Trophoblast cell (in vitro differentiated cells and primary cell): ENCODE measurements around the gene GDPD5.
A peak's percentile ranks its signal among the peaks of the same experiment; 100 is the strongest.

Source experiments
- DNase-seq, 2 donors: peaks; one replicate each; pipeline ENCODE4 v3.0.0-alpha.2; 2016
- H2AFZ ChIP-seq: 2 replicates; pipeline ENCODE4 v1.6.1; 2013; ENCODE audit warnings: low read length, moderate library complexity, mild to moderate bottlenecking; ENCODE audit not compliant: insufficient read depth, poor library complexity
- H2AK5ac ChIP-seq: 2 replicates; pipeline ENCODE4 v1.6.1; 2013; ENCODE audit warnings: mild to moderate bottlenecking, low read length
- H2BK120ac ChIP-seq: 2 replicates; pipeline ENCODE4 v1.6.1; 2013; ENCODE audit warnings: low read length, mild to moderate bottlenecking, moderate library complexity; ENCODE audit not compliant: insufficient read depth, poor library complexity
- H2BK12ac ChIP-seq: 2 replicates; pipeline ENCODE4 v1.6.1; 2013; ENCODE audit warnings: mild to moderate bottlenecking, low read length, moderate library complexity
- H2BK5ac ChIP-seq: 2 replicates; pipeline ENCODE4 v1.6.1; 2013; ENCODE audit warnings: low read length, low read depth, moderate library complexity, mild to moderate bottlenecking; ENCODE audit not compliant: poor library complexity
- H3K14ac ChIP-seq: 2 replicates; pipeline ENCODE4 v1.6.1; 2013; ENCODE audit warnings: mild to moderate bottlenecking, low read length
- H3K18ac ChIP-seq: 2 replicates; pipeline ENCODE4 v1.6.1; 2013; ENCODE audit warnings: mild to moderate bottlenecking, low read length
- H3K23ac ChIP-seq: 2 replicates; pipeline ENCODE4 v1.6.1; 2013; ENCODE audit warnings: low read length
- H3K27ac ChIP-seq: 2 replicates; pipeline ENCODE4 v1.5.1; 2013; ENCODE audit warnings: low read depth, mild to moderate bottlenecking, inconsistent platforms, low read length, moderate library complexity
- H3K27me3 ChIP-seq: 2 replicates; pipeline ENCODE4 v1.6.1; 2013; ENCODE audit warnings: inconsistent platforms, mild to moderate bottlenecking, low read length, moderate library complexity; ENCODE audit not compliant: insufficient read depth
- H3K36me3 ChIP-seq, 2 experiments: 1 replicate in 1 of 2; 2 replicates in 1 of 2; pipeline ENCODE4 v1.6.1; 2013; ENCODE audit warnings: low read length in 2 of 2, mild to moderate bottlenecking in 2 of 2, moderate library complexity in 1 of 2; ENCODE audit not compliant: insufficient read depth in 2 of 2, control insufficient read depth in 1 of 2
- H3K4ac ChIP-seq: 2 replicates; pipeline ENCODE4 v1.6.1; 2013; ENCODE audit warnings: low read depth, mild to moderate bottlenecking, low read length, moderate library complexity
- H3K4me1 ChIP-seq, 2 experiments: 1 replicate in 1 of 2; 2 replicates in 1 of 2; pipeline ENCODE4 v1.6.1; 2013; ENCODE audit warnings: low read length in 2 of 2, mild to moderate bottlenecking in 2 of 2, moderate library complexity in 1 of 2; ENCODE audit not compliant: insufficient read depth in 2 of 2, control insufficient read depth in 1 of 2
- H3K4me2 ChIP-seq: 2 replicates; pipeline ENCODE4 v1.6.1; 2013; ENCODE audit warnings: inconsistent platforms, mild to moderate bottlenecking, low read length, moderate library complexity
- H3K4me3 ChIP-seq: 2 replicates; pipeline ENCODE4 v1.5.1; 2013; ENCODE audit warnings: mild to moderate bottlenecking, low read depth, low read length, inconsistent platforms
- H3K79me1 ChIP-seq: one replicate; pipeline ENCODE4 v1.6.1; 2013; ENCODE audit warnings: low read length
- H3K79me2 ChIP-seq: 2 replicates; pipeline ENCODE4 v1.6.1; 2013; ENCODE audit warnings: low read length, mild to moderate bottlenecking; ENCODE audit not compliant: control insufficient read depth, insufficient read depth, poor library complexity
- H3K9ac ChIP-seq: 2 replicates; pipeline ENCODE4 v1.6.1; 2013; ENCODE audit warnings: mild to moderate bottlenecking, low read length
- H3K9me3 ChIP-seq: 2 replicates; pipeline ENCODE4 v1.6.1; 2013; ENCODE audit warnings: low read depth, mild to moderate bottlenecking, control low read depth, inconsistent platforms, low read length; ENCODE audit not compliant: insufficient read depth
- H4K12ac ChIP-seq: 2 replicates; pipeline ENCODE4 v1.6.1; 2013; ENCODE audit warnings: low read depth, mild to moderate bottlenecking, low read length, moderate library complexity
- H4K8ac ChIP-seq: 2 replicates; pipeline ENCODE4 v1.6.1; 2013; ENCODE audit warnings: low read depth, mild to moderate bottlenecking, low read length, moderate library complexity
- H4K91ac ChIP-seq: one replicate; pipeline ENCODE4 v1.6.1; 2013; ENCODE audit warnings: low read depth, mild to moderate bottlenecking, low read length, moderate library complexity
- WGBS: extraction: QIAGEN DNeasy Blood & Tissue Kit; methylation state at CpG from one replicate; pipeline ENCODE4 v1.1.7; 2013; ENCODE audit warnings: missing lambda C conversion rate; ENCODE audit not compliant: insufficient read length, insufficient coverage; ENCODE audit errors: extremely low coverage; 5-methylcytosine and 5-hydroxymethylcytosine counted together

Gene GDPD5

DNA sequence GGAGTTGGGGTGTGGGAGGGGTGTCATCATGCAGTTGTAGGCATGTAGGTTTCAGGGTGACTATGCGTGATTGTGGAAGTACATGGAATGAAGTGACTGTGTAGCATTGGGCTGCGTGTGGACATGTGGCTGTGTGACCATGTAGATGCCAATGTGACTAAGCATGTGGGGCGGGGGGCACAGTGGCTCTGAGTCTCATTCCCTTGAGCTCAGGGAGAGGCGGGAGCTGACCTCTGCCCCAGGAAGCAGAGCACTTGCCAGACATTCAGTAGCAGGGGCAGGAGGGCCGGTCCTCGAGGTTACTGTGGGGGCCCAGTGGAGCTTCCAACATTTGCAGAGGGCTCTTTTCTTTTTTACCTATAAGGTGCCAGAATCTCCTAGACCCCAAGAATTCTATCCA lies 92.3 kb downstream of the GDPD5 start:
- H2BK5ac ChIP-seq = no peak overlapping the region
- peaks cover 23% of the 10 kb centered on the region for H3K9me3 ChIP-seq
- H3K23ac ChIP-seq = no peak overlapping the region
- no peak overlapping the region for H2AFZ ChIP-seq
- H3K9ac ChIP-seq = no peak overlapping the region
- H3K79me1 ChIP-seq = no peaks in the 10 kb centered on the region
- no peak for DNase-seq
- no CpG with 5 or more reads among the region's 6 CpGs for WGBS
- no peak overlapping the region for H3K4me2 ChIP-seq
- H3K4me3 ChIP-seq = no peak overlapping the region
- H3K14ac ChIP-seq = no peak overlapping the region
- H4K8ac ChIP-seq = no peak overlapping the region
- no peak overlapping the region for H2BK12ac ChIP-seq
- H2AK5ac ChIP-seq = no peak overlapping the region
- no peak overlapping the region for H3K4ac ChIP-seq
- no peak overlapping the region for H2BK120ac ChIP-seq
- H3K27ac ChIP-seq = no peak overlapping the region
- no peaks in the 10 kb centered on the region for H3K79me2 ChIP-seq
- H3K18ac ChIP-seq = no peak overlapping the region
- H4K12ac ChIP-seq = no peak overlapping the region
- H3K27me3 ChIP-seq = peaks cover 49% of the 10 kb centered on the region
- H3K36me3 ChIP-seq = peaks cover 0 to 2% of the 10 kb centered on the region in 2 experiments
- no peak overlapping the region for H4K91ac ChIP-seq
- peaks cover 10% of the 10 kb centered on the region in 2 experiments for H3K4me1 ChIP-seq

DNA sequence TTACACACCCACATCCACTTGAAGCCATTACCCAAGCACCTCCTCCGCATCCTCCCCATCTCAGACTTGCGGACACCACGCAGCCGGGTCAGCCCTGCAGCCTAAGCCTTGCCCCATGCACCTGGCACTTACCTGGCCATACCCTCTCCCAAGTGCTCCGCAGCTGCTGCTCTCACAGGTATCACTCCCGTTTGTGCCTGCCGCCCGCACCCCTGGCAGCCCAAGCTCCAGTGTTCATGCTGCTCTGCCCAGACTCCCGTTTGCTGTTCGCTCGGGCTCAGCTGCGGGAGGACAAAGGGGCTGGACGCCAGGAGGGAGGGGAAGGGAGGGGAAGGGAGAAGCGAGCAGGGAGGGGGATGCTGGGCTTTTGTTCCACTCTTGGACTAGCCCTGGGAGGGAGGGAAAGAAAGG lies 92.8 kb downstream of the GDPD5 start, which contains the start of gene KLHL35:
TSS of gene KLHL35 (minus strand) at position 293 of the 411 bp plus-strand sequence. CDS start 2,574 bp downstream, outside the sequence.
- Histone ChIP-seq H3K27me3 (peaks cover 52% of the 10 kb centered on the region), H3K23ac (no peak within 1 kb of the TSS), H3K79me1 (no peaks in the 10 kb centered on the region), H3K9ac (no peak within 1 kb of the TSS), H3K4ac (no peak within 1 kb of the TSS), H2BK12ac (no peak within 1 kb of the TSS), H3K36me3 (peaks cover 0 to 2% of the 10 kb centered on the region in 2 experiments), H3K18ac (no peak within 1 kb of the TSS), H3K27ac (no peak within 1 kb of the TSS), H2BK120ac (no peak within 1 kb of the TSS), H4K91ac (no peak within 1 kb of the TSS), H3K4me1 (peaks cover 10% of the 10 kb centered on the region in 2 experiments), H3K4me2 (no peak within 1 kb of the TSS), H3K79me2 (no peaks in the 10 kb centered on the region), H3K4me3 (no peak within 1 kb of the TSS), H3K14ac (no peak within 1 kb of the TSS), H4K8ac (no peak within 1 kb of the TSS), H2AK5ac (no peak within 1 kb of the TSS), H2AFZ (no peak within 1 kb of the TSS), H2BK5ac (no peak within 1 kb of the TSS), H4K12ac (no peak within 1 kb of the TSS), H3K9me3 (peaks cover 25% of the 10 kb centered on the region)
- no peak for DNase-seq
- WGBS = no CpG with 5 or more reads among the region's 14 CpGs

DNA sequence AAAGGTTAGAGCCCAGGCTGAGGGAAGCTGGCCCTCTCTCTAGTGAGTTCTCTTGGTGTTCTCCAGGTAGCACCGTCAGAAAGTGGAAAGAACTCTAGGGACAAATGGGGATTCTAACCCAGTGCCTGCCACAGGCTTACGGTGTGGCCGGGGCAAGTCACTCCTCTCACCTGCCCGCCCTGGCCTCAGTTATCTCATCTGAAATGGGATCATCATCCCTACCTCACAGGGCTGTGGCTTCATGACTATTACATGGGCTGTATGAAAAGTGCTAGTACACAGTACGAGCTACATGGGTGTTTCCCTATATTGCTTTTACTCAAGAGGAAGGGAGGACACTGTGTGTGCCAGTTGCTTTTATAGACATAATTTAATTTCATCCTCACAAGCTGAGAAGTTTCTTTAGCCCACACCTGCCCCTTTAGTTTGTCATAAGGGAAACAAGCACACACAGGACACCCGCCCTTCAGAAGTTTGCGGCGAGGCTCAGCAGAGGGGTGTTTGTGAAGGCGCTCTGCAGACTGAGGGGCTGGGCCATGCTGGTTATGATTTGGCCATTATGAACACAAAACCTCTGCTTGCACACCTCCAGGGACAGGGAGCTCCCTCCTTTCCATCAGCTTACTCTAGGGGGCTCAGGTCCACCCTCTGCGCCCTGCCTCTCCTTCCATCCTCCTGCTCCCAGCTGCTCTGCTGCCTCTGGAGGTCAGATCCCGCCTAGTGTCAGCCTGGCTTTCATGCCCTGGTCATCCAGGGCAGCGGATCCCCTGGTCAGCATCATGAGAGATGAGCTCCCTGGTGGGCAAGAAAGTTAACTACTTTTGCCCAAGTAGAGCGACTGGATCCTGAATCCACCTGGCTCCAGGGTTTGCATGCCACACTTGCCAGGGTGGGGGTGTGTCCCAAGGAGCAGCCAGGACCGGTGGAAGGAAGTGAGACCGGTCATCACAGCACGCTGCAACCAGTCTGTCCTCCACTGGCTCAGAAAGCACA lies 93.9 kb downstream of the GDPD5 start:
- Histone ChIP-seq H3K23ac (no peak overlapping the region), H2AK5ac (no peak overlapping the region), H4K91ac (no peak overlapping the region), H3K79me2 (no peaks in the 10 kb centered on the region), H3K9ac (no peak overlapping the region), H3K18ac (no peak overlapping the region), H4K12ac (no peak overlapping the region), H3K4me3 (no peak overlapping the region), H3K4me1 (peaks cover 10% of the 10 kb centered on the region in 2 experiments), H4K8ac (no peak overlapping the region), H3K14ac (no peak overlapping the region), H2AFZ (no peak overlapping the region), H3K9me3 (peaks cover 25% of the 10 kb centered on the region), H3K4me2 (no peak overlapping the region), H3K4ac (no peak overlapping the region), H3K79me1 (no peaks in the 10 kb centered on the region), H2BK120ac (no peak overlapping the region), H2BK12ac (no peak overlapping the region), H3K36me3 (peaks cover 0 to 2% of the 10 kb centered on the region in 2 experiments), H3K27ac (no peak overlapping the region), H3K27me3 (peaks cover 52% of the 10 kb centered on the region), H2BK5ac (no peak overlapping the region)
- DNase-seq = no peak
- WGBS = no CpG with 5 or more reads among the region's 16 CpGs

DNA sequence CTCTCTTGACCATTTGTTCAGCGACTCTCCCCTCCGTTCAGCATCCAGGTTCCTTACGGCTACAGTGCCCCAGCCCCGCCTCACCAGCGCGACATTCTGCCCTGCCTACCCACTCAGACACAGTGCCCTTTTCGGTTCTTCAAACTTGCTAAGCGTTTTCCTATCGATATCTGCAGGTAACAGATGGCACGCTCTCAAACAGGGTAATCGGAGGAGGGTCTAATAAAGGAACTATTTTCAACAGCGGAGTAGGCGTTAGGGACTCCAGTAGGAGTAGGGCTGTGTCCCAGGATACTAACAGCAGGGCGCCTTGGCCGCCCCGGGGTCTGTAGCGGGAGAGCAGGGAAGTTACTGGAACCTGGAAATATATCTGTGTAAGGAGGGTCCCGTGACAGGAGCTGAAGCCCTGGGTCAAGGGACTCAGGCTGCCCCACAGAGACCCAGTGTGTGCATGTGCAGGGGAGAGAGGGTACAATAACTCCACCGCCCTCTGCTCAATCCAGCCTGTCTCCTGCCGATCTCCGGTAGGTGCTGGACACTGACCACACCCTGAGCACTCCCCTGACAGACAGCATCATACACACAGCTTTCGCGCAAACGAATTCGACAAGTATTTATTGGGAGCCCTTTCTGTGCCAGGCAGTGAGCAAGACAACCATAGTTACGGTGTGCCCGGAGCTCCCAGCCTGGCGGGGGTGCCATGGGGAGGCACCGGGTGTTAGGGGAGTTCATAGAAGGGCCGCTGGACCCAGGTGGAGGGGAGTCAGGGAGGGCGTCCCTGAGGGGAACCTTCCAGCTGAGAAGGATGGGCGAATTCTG lies 94.8 kb downstream of the GDPD5 start:
- H3K23ac ChIP-seq = no peak overlapping the region
- H3K27me3 ChIP-seq = peaks cover 52% of the 10 kb centered on the region
- no peak overlapping the region for H3K27ac ChIP-seq
- no CpG with 5 or more reads among the region's 32 CpGs for WGBS
- no peak overlapping the region for H3K4me3 ChIP-seq
- H3K79me1 ChIP-seq = no peaks in the 10 kb centered on the region
- no peak overlapping the region for H2BK5ac ChIP-seq
- H4K12ac ChIP-seq = no peak overlapping the region
- no peak overlapping the region for H3K14ac ChIP-seq
- H3K36me3 ChIP-seq = peaks cover 0 to 2% of the 10 kb centered on the region in 2 experiments
- no peak overlapping the region for H3K18ac ChIP-seq
- no peak overlapping the region for H3K4ac ChIP-seq
- H3K9me3 ChIP-seq = peaks cover 26% of the 10 kb centered on the region
- DNase-seq = no peak
- H2AK5ac ChIP-seq = no peak overlapping the region
- H3K79me2 ChIP-seq = no peaks in the 10 kb centered on the region
- H2BK12ac ChIP-seq = no peak overlapping the region
- no peak overlapping the region for H2BK120ac ChIP-seq
- no peak overlapping the region for H4K8ac ChIP-seq
- no peak overlapping the region for H3K9ac ChIP-seq
- peaks cover 10% of the 10 kb centered on the region in 2 experiments for H3K4me1 ChIP-seq
- peak overlapping the region; percentile 76 for H3K4me2 ChIP-seq
- H2AFZ ChIP-seq = no peak overlapping the region
- no peak overlapping the region for H4K91ac ChIP-seq
